Stimulated activated CD4-positive, alpha-beta T cell treated with anti-CD3 and anti-CD28 coated beads, Interleukin-4, amount 100 ng/mL, for 24 hours (primary cell): ENCODE data around the gene TMEM47.

ENCODE experiments used
- DNase-seq: peaks from one replicate; pipeline ENCODE4 v3.0.0-alpha.2; 2020

The TMEM47 gene

DNA sequence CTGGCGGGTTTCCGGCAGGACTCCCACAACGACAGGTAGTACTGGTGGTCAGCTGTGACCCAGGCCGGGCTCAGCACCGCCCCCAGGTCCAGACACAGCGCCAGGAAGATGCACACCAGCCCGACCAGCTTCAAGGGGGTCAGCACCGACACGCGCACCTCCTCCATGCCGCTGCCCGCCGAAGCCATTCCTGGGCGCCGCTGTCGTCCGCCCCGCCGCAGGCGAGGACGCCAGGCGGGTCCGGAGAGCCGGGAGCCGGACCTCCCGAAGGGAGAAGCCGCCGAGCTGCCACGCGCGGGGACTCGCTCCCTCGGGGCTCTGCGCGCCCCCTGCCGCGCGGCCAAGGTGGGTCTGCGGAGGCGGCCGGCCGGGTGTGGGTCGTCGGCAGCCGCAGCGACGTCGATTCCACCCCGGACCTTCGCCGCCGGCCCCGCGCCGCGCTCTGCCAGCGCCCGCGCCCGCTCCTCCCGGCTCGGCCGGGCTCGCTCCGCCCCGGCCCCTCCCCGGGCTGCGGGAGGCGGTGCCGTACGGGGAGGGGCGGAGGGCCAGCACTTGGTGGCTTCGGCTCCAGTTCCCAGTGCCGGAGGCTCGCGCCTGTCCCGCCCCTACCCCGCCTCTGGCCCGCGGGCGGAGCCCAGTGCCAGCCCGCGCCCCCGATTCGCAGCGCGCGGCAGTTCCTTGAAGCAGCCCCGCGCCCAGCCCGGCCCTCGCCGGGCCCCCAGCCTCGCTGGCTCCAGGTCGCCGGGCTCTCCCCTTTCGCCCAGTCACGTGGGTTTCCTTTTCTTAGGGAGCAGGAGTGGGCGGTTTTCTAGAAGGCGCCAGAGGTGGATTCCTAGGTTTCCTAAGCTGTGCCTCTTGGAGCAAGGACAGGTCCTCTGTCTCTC, at the start of gene TMEM47:
TMEM47 (minus strand) TSS at position 444 of the 884 bp plus-strand sequence; CDS start at position 188, 256 bp downstream.
- no peak for DNase-seq

DNA sequence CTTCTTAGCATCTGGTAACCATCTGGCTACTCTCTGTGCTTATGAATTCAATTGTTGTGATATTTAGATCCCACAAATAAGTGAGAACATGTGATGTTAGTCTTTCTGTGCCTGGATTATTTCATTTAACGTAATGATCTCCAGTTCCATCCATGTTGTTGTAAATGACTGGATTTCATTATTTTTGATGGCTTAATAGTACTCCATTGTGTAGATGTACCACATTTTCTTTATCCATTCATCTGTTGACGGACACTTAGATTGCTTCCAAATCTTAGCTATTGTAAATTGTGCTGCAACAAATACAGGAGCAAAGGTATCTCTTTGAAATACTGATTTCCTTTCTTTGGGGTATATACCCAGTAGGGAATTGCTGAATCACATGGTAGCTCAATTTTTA, 30.0 kb upstream of the TMEM47 start:
- DNase-seq: no peak

DNA sequence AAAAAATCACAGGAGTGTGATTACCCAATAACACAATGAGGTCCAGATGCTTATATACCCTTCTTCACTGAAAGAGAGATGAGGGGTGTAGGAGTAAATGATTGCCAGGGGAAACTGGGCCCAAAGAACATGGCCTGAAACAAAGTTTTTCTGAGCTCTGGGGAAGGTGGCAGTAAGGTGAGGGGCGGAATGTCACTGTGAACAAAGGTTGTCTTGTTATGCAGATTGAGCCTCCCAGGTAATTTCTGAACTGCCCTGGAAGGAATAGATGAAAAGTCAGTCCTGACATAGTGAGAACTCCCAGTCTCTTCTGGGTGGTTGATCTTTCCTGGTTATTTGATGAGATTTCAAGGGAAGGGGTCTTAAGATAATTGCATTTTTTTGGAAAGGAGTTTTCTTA, 2.5 kb upstream of the TMEM47 start:
- no peak for DNase-seq

DNA sequence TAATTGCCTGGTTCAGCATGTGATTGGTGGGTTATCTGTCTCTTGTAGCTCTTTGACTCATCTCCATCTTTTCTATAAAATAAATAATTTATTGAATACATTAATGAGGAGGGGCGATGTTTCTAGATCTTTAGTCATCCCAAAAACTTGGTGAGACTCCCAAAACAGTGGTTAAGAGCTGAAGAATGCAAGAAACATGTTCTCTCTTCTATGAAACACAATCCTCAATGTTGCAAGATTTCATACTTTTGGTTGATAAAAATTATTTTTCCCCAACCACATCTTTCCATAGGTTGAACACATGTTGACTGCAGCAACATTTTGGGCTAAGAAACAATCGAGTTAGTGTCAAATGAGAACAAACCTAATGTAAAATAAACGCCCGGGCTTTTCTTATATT, 1.2 kb upstream of the TMEM47 start:
- DNase-seq: no peak

DNA sequence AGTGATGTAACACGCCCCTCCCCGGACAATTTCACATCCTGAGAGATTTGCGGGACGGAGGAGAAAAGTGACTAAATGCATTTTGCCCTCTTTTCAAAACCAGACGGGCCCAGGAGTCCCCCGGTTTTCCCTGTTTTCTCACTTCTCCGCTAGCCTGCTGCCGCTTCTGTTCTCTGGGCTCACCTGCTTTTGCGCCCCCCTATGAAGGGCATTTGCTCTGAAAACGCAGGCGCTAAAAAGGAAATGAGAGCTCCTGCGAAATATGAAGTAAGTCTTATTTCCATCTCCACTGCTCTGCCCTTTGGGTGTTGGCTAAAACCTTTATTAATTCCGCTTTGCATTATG, 613 bp upstream of the TMEM47 start:
- no peak for DNase-seq

DNA sequence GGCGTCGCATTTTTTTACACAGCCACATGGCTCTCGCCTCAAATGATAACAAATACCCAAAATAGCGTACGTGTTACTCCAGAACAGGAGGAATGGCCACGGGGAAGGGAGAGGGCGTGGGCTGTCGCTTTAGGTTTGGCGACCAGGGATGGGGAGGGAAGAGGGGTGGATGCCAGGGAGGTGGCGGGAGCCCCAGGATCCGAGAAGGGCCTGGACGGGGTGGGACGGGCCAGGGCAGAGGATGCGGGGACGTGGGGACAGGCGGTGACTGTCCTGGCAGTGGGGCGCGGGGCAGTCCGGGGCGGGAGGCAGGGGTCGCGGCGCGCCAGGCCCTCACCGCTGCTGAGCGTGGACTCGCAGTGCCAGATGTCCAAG, 631 bp downstream of the TMEM47 start:
- no peak for DNase-seq

DNA sequence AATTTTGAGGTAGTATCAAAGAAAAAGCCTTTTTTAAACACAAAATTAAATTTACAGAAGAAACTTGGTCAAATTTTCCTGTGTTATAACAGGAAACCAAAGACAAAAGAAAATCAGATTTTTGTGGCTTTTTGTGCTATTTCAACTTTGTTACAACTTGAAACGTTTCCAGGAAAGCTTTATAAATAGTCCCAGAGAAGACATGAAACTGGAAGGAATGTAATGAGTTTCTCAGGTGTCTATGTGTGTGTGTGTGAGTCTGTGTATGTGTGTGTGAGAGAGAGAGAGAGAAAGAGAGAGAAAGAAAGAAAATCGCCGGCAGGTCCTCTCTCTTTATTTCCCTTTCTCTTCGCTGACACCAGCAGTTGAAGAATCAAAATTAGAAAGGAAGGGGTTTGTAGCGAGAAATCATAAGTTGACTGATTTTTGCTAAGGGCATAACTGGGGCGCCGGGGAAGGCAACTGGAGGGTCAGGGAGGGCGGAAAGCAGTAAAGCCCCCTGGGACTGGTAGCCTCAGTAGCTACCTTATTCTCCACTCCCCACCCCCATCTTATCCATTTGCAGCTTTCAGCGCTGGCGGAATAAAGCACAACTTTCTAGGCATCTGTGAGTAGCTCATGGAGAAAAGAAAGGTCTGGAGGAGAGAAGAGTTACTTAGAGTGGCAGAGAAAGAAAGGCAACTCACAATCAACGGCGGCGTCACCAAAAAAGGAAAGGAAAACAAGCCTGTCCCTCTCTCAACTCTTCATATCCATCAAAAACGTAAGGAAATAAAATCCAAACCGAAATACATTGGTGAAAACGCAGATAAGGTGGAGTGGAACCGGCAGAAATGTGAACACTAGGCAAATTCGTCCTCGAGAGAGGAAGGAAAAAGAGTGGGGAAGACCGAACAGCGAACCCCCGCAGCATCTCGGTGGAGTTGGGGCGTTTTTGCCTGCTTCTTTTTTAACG, 1.3 kb downstream of the TMEM47 start:
- DNase-seq: no peak

DNA sequence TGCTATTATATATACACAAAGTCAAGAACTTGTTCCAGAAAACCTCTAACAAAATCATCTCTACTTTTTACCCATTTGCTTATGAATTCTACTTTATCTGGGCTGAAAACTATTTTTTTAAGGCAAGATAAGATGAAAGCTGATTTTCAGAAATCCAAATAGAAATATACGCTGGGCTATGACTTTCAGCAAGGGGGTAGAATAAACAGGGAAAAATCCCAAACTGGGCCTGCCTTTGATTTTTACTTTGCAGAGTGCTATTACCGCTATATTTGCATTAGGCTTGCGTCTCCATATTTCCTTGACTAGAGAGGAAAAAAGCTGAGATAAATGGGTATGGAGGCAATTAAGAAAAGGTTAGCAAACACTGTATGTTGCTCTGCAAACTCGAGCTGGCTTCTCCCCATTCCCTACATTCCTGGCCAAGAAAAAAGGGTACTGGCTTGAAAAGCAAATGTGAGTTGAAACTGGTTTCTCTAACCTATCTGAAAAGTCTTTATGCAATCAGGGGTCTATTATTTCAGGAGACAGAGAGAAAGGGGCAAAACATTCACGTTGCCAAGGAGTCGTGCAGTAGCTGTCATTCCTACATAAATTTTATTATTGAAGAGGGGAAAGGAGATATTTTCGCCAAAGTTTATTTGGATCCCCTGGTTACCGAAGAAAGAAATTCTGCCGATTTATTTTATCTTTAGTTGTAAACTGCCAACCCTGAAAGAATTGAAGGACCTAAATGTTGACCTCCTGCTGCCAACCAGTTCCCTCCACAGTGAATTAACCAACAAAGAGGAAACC, 2.2 kb downstream of the TMEM47 start:
- DNase-seq: no peak

DNA sequence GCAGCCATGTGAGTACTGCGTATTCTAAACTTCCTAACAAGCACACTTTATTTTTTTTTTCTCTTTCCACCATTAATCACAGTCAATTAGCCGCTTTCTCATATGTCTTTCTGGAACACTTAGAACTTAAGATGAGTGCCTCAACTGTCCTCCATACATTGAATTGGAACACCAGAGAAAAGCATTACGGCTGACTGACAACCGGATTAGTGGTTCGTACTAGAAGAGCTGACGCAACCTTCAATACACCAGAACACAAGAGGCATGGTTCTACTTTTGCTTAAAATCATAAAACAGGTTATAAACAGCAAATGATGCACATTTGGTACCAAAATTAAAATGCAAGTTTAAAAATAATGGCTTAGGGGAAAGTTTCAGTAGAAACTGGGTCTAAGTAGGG, 3.3 kb downstream of the TMEM47 start:
- DNase-seq: no peak

DNA sequence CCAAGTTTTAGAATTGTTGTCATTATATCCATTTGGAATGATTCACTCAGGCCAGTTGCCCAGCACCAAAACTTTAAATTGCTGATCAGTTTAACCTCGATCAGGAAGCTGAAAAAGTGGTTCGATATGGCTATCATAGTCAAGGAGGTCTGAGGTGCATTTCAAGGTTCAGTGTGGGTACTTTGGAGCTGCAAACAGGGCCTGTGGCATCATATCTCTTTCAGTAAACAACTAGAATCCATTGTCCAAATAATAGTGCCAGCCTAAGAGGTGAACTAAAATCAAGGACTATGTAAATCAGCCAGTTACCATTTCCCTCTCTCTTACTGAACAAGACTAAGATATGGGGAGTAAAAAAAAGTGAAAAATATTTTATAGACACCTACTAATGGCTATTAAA, 14.2 kb downstream of the TMEM47 start:
- no peak for DNase-seq

DNA sequence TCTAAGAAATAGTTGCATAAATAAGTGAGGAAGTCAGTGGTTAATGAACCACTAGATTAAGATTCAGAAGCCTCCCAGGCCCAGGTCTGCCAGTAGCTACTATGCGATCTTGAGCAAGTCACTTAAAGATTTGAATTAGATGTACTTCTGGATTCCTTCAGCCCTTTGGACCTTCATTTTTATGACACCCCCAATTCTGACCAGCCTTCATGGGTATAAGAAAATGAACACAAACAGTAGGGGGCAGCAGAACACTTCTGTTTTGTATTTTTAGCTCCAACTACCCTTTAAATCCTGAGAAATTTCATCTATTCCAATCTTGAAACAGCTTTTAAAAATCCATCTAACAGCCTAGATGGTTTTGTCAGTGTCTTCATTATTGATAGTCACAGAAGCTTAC, 19.0 kb downstream of the TMEM47 start:
- no peak for DNase-seq

DNA sequence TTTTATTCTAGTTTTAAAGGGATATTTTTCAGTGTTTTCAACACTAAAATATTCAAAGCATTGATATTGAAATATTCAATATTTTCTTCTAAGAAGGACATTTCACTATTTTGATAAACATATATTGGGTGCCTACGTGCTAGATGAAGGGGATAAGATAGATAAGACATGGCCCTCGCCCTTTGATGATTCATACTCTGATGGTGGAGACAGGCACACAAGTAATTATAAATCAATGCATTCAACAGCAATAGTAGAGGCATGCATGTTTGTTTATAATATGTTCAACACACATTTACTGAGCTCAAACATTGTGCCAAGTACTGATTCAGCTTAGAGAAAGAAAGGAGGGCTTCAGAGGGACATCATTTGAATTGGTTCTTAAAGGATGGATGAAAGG, 22.7 kb downstream of the TMEM47 start:
- no peak for DNase-seq

DNA sequence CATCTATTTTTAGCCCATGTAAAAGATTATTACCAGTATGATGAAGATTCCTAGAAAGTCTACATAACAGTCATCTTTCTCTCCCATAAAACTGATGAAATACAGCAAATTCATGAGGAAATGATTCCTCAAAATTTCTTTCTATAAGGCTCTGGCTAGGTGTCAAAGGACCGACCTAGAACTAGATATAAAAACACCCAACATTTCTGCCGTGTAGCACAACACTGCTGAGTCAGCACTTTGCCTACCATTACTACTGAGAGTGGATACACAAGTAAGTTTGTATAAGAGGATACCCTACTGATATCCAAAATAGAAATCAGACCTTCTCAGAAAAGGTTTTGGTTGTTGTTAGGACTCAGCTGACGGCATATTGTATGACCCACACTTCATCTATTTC, 24.7 kb downstream of the TMEM47 start:
- DNase-seq: no peak

DNA sequence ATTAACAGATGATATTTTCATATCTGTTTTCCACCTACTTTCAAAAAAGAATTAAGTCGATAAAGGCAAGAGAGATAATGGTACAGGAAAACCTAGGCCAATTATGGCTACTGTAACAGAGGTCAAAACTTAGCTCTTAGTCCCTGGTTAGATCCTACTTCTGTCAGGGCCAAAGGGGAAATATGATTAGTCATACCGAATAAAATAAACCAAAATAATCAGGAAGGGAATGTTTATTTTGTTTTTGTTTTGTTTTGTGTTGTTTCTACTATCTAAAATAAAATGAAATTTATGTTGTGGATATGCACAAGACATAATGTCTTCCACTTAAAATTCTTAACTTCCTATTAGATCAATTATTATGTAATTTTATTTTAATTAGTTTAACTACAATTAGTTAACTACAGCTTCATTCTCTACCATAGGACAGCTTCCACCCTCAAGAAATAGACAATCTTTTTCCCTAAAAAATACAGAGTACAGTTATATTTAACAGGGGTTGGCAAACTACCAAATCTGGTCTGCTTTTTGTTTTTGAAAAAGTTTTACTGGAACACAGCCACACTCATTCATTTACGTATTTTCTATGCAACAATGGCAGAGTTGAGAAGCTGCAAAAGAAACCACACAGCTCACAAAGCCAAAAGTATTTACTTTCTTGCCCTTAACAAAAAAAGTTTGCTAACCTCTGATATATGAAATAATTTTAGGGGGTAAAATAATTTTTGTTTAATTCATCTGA, 25.4 kb downstream of the TMEM47 start:
- DNase-seq: no peak

DNA sequence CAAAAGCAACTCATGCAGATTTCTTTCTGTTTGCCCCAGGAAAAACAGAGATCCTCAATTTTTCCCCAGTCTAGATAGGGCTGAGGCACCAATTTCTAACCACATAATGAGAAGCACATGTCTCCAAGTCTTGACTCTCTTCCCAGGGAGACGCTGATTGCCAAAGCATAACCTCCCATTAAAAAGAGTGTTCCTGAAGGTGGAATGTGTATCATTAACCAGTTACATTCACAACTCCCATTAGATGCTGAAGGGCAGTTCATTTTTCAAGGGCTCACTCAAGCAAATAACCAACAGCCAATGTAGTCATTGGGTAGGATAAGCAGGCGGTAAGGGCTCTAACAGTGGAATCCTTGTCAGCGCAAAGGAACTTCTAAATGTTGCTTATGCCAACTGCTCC, 27.5 kb downstream of the TMEM47 start:
- DNase-seq: no peak

DNA sequence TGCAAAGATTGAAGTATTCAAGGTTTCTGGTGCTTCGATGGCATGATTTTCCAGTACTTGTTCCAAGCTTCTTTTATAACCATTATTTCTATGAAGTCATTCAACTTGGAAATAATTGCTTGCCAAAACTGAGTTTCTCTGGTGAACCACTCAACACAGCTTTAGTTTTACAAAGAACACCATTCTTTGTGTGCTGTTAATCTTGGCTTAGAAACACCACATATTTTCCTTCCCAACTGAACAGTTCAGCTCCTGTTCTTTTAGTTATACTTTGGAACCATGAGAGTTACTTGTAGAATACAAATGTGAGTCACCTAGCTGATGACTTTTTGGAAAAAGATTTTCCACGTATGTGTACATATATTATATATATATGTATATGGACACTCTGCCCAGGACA, 32.7 kb downstream of the TMEM47 start:
- DNase-seq: no peak

DNA sequence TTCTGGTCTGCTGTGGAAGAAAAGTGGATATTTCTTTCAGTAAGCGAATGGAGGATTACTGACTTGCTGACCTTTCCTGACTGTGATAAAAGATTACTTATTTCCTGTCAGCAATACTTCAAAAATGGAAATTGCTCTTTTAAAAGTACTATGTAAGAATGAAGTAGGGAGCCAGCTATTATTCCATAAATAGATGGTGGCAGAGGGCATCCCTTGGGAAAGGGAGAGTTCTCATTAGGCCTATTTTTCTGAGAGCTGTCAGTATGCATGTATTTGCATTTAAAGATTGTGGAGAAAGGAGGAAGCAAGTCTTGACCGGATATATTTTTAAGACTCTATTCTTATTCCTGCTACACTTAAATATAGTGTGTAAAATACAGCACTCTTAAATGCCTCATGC, 37.2 kb downstream of the TMEM47 start:
- DNase-seq: no peak

DNA sequence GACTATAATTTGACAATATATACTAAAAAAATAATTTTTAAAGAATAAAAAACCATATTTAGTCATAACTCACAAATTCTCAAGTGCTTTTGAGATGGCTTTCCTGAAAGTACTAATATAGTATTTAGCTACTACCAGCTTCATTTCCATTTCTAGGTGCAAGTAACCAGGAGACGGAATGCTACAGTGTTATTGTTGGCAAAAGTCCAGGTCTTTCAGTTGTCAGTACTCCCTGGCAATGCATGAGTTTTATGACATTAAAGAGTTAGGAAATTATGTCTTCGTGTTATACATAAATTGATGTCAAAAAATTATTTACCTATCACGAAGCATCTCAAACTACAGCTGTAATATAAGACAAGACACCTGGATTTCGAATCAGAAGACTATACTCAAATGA, 45.0 kb downstream of the TMEM47 start:
- DNase-seq: no peak

DNA sequence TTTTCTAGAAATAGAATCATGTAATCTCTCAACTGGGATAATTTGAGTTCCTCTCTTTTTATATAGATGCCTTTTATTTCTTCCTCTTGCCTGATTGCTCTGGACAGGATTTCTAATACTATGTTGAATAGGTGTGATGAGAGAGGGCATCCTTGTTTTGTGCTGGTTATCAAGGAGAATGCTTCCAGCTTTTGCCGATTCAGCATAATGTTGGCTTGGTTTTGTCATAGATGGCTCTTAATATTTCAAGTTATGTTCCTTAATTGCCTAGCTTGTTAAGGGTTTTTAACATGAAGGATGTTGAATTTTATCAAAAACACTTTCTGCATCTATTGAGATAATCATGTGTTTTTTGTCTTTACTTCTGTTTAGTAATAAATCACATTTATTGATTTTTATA, 58.7 kb downstream of the TMEM47 start:
- DNase-seq: no peak

DNA sequence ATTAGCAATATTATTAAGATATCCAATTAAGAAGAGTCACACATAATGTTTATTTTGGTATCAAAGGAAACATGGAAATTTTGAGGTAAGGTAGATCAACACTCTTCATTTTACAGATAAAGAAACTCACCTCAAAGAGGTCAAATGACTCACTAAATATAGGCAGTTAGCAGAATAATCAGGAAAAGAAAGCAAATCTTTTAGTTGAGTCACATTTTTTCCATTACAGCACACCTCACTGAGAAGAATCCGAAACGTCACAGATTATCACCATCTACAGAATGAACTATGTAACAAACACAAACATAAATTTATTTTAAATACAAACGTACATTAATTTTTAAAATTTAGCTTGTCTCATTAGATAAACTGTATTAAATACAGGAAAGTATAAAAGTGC, 70.1 kb downstream of the TMEM47 start:
- no peak for DNase-seq

DNA sequence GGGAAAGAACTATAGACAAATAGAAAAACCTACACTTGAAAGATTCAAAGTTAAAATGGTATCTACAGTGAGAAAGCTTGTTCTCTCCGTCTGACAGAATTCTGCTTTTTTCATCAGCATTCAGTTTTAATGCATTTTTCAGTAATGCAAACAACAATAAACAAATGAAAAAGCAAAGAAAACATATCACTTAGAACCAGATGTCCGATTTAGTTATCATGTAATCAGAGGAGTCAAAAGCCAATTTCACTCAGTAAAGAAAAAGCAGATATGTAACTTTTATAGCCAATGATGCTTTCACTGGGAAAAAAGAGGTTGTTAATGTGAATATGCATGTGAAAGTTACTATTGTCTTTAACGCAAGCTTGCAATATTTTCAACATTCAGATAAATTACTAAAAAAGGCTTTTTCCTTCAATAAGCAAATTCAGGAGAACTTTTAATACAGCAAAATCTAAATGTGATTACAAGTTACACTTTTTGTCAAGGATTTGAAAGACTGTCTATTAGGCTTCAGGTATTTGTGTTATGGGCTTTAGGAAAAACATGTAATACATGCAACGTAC, 70.7 kb downstream of the TMEM47 start:
- no peak for DNase-seq

DNA sequence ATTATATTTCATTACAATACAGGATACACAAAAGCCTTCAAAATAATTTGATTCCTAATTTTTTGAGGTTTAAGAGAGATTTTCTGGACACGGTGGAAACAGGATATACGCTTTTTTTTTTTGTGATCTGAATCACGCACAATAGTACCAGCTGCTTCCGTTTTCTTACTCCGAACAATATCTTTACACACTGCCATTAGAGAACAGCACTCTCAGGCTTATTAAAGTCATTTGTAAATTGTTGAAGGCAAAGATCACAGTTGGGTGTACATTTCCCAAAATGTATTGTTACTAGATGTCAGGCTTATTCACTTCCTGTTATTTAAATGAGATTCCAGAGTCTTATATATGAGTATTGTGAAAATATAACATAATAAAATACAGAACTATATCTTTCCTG, 71.5 kb downstream of the TMEM47 start:
- no peak for DNase-seq
